ENCODE results near the gene BLMH.

DNA sequence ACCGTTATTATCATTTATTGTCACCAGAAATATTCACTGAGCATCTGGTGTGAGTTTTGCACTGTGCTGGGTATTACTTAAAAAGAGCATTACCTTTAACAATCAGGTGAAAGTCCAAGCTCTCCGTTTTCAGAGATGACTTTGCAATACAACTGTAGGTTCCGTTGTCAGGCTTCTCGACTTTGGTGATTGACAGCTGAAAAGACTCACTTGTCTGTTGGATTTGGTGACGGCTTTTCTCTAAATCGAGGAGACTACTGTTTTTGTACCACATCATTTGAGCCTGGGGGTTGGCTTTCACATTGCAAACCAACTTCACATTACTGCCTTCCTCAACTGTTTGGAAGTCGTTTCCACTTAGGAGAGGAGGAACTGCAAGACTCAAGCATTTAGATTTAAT, 33.0 kb upstream of the BLMH start:
- TF ChIP-seq POLR2A (IDR thresholded peaks at IDR 0.05): no peak
- TF ChIP-seq, protein P1, sequence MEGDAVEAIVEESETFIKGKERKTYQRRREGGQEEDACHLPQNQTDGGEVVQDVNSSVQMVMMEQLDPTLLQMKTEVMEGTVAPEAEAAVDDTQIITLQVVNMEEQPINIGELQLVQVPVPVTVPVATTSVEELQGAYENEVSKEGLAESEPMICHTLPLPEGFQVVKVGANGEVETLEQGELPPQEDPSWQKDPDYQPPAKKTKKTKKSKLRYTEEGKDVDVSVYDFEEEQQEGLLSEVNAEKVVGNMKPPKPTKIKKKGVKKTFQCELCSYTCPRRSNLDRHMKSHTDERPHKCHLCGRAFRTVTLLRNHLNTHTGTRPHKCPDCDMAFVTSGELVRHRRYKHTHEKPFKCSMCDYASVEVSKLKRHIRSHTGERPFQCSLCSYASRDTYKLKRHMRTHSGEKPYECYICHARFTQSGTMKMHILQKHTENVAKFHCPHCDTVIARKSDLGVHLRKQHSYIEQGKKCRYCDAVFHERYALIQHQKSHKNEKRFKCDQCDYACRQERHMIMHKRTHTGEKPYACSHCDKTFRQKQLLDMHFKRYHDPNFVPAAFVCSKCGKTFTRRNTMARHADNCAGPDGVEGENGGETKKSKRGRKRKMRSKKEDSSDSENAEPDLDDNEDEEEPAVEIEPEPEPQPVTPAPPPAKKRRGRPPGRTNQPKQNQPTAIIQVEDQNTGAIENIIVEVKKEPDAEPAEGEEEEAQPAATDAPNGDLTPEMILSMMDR (IDR thresholded peaks at IDR 0.05): no peak
- no peak for TF ChIP-seq POLR2AphosphoS5 (IDR thresholded peaks at IDR 0.05)
